Measurements from ENCODE around the gene PTGES2. TPM values are rescaled to one million over a fixed set of nuclear protein-coding genes. Genes with fewer than 3 reads are reported as not detected.

The PTGES2 gene
- total and polyA plus RNA-seq, 9 of the 15 experiments (the other 6 are each of a cell fraction or from before 2014, with no cell fraction given): 2.4 to 196 (median 90.1) TPM

- TF ChIP-seq, protein P1, sequence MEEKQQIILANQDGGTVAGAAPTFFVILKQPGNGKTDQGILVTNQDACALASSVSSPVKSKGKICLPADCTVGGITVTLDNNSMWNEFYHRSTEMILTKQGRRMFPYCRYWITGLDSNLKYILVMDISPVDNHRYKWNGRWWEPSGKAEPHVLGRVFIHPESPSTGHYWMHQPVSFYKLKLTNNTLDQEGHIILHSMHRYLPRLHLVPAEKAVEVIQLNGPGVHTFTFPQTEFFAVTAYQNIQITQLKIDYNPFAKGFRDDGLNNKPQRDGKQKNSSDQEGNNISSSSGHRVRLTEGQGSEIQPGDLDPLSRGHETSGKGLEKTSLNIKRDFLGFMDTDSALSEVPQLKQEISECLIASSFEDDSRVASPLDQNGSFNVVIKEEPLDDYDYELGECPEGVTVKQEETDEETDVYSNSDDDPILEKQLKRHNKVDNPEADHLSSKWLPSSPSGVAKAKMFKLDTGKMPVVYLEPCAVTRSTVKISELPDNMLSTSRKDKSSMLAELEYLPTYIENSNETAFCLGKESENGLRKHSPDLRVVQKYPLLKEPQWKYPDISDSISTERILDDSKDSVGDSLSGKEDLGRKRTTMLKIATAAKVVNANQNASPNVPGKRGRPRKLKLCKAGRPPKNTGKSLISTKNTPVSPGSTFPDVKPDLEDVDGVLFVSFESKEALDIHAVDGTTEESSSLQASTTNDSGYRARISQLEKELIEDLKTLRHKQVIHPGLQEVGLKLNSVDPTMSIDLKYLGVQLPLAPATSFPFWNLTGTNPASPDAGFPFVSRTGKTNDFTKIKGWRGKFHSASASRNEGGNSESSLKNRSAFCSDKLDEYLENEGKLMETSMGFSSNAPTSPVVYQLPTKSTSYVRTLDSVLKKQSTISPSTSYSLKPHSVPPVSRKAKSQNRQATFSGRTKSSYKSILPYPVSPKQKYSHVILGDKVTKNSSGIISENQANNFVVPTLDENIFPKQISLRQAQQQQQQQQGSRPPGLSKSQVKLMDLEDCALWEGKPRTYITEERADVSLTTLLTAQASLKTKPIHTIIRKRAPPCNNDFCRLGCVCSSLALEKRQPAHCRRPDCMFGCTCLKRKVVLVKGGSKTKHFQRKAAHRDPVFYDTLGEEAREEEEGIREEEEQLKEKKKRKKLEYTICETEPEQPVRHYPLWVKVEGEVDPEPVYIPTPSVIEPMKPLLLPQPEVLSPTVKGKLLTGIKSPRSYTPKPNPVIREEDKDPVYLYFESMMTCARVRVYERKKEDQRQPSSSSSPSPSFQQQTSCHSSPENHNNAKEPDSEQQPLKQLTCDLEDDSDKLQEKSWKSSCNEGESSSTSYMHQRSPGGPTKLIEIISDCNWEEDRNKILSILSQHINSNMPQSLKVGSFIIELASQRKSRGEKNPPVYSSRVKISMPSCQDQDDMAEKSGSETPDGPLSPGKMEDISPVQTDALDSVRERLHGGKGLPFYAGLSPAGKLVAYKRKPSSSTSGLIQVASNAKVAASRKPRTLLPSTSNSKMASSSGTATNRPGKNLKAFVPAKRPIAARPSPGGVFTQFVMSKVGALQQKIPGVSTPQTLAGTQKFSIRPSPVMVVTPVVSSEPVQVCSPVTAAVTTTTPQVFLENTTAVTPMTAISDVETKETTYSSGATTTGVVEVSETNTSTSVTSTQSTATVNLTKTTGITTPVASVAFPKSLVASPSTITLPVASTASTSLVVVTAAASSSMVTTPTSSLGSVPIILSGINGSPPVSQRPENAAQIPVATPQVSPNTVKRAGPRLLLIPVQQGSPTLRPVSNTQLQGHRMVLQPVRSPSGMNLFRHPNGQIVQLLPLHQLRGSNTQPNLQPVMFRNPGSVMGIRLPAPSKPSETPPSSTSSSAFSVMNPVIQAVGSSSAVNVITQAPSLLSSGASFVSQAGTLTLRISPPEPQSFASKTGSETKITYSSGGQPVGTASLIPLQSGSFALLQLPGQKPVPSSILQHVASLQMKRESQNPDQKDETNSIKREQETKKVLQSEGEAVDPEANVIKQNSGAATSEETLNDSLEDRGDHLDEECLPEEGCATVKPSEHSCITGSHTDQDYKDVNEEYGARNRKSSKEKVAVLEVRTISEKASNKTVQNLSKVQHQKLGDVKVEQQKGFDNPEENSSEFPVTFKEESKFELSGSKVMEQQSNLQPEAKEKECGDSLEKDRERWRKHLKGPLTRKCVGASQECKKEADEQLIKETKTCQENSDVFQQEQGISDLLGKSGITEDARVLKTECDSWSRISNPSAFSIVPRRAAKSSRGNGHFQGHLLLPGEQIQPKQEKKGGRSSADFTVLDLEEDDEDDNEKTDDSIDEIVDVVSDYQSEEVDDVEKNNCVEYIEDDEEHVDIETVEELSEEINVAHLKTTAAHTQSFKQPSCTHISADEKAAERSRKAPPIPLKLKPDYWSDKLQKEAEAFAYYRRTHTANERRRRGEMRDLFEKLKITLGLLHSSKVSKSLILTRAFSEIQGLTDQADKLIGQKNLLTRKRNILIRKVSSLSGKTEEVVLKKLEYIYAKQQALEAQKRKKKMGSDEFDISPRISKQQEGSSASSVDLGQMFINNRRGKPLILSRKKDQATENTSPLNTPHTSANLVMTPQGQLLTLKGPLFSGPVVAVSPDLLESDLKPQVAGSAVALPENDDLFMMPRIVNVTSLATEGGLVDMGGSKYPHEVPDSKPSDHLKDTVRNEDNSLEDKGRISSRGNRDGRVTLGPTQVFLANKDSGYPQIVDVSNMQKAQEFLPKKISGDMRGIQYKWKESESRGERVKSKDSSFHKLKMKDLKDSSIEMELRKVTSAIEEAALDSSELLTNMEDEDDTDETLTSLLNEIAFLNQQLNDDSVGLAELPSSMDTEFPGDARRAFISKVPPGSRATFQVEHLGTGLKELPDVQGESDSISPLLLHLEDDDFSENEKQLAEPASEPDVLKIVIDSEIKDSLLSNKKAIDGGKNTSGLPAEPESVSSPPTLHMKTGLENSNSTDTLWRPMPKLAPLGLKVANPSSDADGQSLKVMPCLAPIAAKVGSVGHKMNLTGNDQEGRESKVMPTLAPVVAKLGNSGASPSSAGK (IDR thresholded peaks at IDR 0.05): no peak
- TF ChIP-seq ETS2 (tag; IDR thresholded peaks at IDR 0.05; ENCODE audit: borderline replicate concordance, poor library complexity, severe bottlenecking) (no peak), CBX2 (IDR thresholded peaks at IDR 0.05; ENCODE audit: insufficient read depth, low read length, poor library complexity, severe bottlenecking) (no peak), RFX1 (IDR thresholded peaks at IDR 0.05) (no peak), ZBTB8A (IDR thresholded peaks at IDR 0.05; ENCODE audit: partially characterized antibody) (no peak)
- TF ChIP-seq, protein P2, sequence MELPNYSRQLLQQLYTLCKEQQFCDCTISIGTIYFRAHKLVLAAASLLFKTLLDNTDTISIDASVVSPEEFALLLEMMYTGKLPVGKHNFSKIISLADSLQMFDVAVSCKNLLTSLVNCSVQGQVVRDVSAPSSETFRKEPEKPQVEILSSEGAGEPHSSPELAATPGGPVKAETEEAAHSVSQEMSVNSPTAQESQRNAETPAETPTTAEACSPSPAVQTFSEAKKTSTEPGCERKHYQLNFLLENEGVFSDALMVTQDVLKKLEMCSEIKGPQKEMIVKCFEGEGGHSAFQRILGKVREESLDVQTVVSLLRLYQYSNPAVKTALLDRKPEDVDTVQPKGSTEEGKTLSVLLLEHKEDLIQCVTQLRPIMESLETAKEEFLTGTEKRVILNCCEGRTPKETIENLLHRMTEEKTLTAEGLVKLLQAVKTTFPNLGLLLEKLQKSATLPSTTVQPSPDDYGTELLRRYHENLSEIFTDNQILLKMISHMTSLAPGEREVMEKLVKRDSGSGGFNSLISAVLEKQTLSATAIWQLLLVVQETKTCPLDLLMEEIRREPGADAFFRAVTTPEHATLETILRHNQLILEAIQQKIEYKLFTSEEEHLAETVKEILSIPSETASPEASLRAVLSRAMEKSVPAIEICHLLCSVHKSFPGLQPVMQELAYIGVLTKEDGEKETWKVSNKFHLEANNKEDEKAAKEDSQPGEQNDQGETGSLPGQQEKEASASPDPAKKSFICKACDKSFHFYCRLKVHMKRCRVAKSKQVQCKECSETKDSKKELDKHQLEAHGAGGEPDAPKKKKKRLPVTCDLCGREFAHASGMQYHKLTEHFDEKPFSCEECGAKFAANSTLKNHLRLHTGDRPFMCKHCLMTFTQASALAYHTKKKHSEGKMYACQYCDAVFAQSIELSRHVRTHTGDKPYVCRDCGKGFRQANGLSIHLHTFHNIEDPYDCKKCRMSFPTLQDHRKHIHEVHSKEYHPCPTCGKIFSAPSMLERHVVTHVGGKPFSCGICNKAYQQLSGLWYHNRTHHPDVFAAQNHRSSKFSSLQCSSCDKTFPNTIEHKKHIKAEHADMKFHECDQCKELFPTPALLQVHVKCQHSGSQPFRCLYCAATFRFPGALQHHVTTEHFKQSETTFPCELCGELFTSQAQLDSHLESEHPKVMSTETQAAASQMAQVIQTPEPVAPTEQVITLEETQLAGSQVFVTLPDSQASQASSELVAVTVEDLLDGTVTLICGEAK (IDR thresholded peaks at IDR 0.05): no peak
- TF ChIP-seq, protein P2 (CRISPR knock-in tag; IDR thresholded peaks at IDR 0.05): no peak
These were observed 12.1 kb upstream of the PTGES2 start (continued) for GRCh38 chr9:128139621-128140020.
